ENCODE measurements around the gene PARVG.

PARVG gene

GRCh38 chr22:44179989-44180705 lies 578 bp upstream of the PARVG start:
- no peak for DNase-seq

GRCh38 chr22:44181033-44181911 lies 547 bp downstream of the PARVG start:
- peak in 5 of 56 donors; percentile 5 to 23 (median 17) for DNase-seq

GRCh38 chr22:44181912-44182587 lies 1.3 kb downstream of the PARVG start:
- DNase-seq, result no peak

GRCh38 chr22:44182588-44183286 lies 2.0 kb downstream of the PARVG start:
- DNase-seq, result peak in 20 of 56 donors; percentile 9 to 61 (median 25)

- no peak for DNase-seq
Measured at GRCh38 chr22:44183287-44183588, 2.5 kb downstream of the PARVG start.

GRCh38 chr22:44184006-44184405 lies 3.3 kb downstream of the PARVG start:
- no peak for DNase-seq

GRCh38 chr22:44185237-44186120 lies 4.8 kb downstream of the PARVG start:
- no peak for DNase-seq

GRCh38 chr22:44186121-44186510 lies 5.4 kb downstream of the PARVG start:
- no peak for DNase-seq

- no peak for DNase-seq
Measured at GRCh38 chr22:44186737-44187136, 6.0 kb downstream of the PARVG start.

GRCh38 chr22:44187652-44188230 lies 7.0 kb downstream of the PARVG start:
- DNase-seq, result no peak

GRCh38 chr22:44188316-44188715 lies 7.6 kb downstream of the PARVG start:
- no peak for DNase-seq

- no peak for DNase-seq
Measured at GRCh38 chr22:44188986-44189630, 8.4 kb downstream of the PARVG start.

GRCh38 chr22:44190381-44190976 lies 9.8 kb downstream of the PARVG start:
- DNase-seq, result no peak

- DNase-seq, result no peak
Measured at GRCh38 chr22:44191036-44191454, 10.3 kb downstream of the PARVG start.

GRCh38 chr22:44192098-44192815 lies 11.5 kb downstream of the PARVG start:
- no peak for DNase-seq

- DNase-seq, result no peak
Measured at GRCh38 chr22:44192816-44193534, 12.2 kb downstream of the PARVG start.

- no peak for DNase-seq
Measured at GRCh38 chr22:44193535-44193891, 12.8 kb downstream of the PARVG start.

GRCh38 chr22:44194569-44194968 lies 13.8 kb downstream of the PARVG start:
- DNase-seq, result no peak

All from amygdala (tissue), 56 donors.